ENCODE data around the gene NDUFA6.
A peak's percentile ranks its signal among the peaks of the same experiment; 100 is the strongest.
"Not testable (repeated sequence)": the region's sequence is repeated elsewhere in the genome, so short reads cannot be mapped to it uniquely, and the experiment has no call there.

Gene NDUFA6

DNA sequence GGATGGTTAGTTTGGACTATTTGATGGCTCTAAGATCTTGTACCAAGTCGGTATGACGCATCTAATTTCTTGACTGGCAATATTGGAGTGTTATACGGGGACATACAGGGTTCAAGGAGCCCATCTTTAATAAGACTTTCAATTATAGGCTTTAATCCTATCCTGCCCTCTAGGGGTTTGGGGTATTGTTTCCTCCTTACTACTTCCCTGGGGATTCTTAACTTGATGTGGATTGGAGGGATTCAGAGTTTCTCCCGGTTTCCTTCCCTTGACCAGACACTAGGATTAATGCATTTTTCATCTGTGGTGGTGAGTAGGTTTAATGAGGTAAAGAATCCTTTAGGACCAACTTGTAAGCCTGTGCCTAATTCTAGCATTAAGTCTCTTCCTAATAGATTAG, 21.2 kb upstream of the NDUFA6 start:
- DNase-seq = no peak

DNA sequence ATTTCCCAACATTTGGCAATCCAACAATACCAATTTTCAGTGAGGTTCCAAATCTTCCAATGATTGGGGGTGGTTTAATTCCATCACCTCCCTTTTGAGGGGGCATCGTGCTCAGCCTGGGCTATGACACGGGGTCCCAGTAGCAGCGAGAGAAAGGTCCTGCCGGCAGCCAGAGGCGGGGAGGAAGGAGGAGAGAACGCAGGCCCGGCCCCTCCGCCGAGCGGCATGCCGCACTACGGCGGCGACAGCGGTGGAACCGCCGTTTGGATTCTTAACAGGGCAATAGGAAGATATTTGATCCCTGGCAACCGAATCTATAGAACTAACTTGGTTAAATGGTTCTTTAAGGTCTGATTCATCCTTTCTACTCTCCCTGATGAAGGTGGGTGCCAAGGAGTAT, 18.3 kb upstream of the NDUFA6 start:
- DNase-seq = no peak

DNA sequence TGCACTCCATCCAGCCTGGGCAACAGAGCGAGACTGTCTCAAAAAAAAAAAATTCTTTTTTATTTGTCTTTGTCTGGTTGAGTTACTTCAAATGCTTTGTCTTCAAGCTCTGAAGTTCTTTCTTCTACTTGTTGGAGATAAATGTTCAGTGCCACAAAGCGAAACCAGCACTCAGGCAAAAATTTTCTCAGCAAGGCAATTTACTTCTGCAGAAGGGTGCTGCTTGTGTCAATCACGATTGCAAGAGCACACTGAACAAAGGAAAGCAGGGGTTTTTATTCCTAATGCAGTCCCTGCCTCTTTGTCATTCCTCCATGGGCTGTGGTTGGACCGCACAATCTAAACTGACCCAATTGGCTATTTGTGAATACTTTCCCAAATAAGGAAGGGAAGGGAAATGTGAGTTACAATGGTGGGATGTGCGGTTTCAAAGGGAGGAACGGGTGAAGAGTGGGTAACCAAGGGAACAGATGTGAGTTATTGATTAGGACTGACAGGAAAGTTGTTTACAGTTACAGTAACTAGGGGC, 13.8 kb upstream of the NDUFA6 start:
- not testable (repeated sequence) for DNase-seq

DNA sequence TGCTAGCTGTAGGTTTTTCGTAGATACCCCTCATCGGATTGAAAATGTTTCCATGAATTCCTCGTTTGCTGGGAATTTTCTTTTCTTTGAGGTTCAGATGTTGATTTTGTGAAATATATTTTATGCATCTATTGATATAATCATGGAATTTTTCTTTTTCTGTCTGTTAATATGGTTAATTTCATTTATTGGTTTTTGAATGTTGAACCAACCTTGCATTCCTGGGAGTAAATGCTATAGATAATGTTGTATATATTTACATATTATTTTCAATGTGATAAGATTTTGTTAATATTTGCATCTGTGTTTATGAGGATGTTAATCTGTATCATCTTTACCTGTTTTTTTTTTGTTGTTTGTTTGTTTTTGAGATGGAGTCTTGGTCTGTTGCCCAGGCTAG, 10.6 kb upstream of the NDUFA6 start:
- no peak for DNase-seq

DNA sequence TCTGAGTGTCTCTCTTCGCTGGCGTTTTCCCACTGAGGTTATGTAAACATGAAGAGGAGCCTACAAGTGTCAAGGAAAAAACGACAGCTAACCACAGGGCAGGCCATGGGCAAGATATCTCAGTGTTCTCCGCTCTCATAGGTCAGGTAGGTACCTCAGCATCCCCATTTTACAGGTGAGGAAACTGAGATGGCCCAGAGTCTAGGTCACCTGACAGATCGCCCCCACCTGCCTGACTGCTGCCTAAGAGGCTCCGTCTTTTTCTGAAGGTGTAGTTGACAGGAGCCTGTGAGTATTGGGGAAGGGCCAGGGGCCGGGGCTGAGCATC, 847 bp upstream of the NDUFA6 start:
- no peak for DNase-seq

DNA sequence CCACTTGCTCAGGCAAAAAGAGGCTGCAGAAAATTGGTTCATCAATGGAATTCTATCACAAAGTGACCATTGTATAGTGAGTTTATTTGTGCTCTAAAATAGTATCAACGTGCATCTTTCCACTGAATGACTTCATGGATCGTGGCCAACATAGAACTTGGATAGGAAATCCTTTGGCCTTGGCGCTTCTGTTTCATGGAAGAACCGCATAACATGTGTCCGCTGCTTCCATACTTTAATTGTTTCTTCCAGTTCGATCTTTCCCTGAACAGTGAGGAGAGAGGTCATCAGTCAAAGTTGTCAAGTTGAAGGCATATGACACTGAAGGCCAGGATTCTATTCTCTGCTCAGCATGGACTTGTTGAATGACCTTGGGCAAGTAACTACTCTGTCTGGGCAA, 4.5 kb downstream of the NDUFA6 start:
- DNase-seq = no peak

DNA sequence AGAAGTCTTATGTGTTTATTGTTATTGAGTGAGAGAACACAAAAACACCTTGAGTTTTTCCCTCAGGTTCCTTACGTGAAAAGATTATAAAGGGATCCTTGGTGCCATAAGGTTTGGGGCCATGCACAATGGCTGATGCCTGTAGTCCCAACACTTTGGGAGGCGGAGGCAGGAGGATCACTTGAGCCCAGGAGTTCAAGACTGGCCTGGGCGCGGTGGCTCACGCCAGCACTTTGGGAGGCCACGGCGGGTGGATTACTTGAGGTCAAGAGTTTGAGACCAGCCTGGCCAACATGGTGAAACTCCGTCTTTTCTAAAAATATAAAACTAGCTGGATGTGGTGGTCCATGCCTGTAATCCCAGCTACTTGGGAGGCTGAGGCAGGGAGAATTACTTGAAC, 5.7 kb downstream of the NDUFA6 start:
- DNase-seq = no peak

DNA sequence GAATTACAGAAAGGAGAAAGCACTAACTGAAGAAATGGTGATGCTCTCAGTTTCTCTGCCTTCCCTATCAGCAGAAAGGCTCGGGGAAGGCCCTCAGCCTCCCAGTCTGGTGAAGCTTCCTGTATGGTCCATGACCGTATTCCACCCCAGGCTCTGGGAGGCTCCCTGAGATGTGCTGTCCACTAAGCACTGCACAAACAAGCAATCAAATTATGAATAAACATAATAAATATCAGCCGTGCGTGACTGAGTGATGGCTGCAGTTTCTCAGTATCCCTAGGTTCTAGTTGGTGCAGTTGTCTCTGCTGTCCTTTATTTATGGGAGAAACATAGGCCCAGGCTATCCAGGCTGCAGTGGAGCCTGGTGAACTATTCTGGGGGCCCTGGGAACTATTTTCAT, 7.5 kb downstream of the NDUFA6 start:
- no peak for DNase-seq

DNA sequence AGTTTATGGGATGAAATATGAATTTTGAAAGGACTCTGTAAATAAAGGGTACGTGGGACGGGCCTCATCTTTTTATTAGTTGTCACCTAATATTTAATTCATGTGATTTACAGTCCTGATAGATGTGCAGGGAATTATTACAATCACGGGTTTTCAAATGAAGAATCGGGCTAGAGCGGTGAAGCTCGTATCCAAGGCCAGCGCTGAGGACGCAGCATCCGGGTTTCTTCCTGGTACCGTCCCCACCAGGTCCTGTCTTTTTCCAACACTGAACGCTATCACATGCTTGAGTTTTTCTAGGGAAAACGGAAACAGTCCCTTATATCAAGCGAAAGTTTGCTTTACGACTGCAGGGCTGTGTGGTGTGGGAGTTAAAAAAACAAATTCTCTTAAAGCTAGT, 10.3 kb downstream of the NDUFA6 start:
- peak; percentile 16 for DNase-seq

DNA sequence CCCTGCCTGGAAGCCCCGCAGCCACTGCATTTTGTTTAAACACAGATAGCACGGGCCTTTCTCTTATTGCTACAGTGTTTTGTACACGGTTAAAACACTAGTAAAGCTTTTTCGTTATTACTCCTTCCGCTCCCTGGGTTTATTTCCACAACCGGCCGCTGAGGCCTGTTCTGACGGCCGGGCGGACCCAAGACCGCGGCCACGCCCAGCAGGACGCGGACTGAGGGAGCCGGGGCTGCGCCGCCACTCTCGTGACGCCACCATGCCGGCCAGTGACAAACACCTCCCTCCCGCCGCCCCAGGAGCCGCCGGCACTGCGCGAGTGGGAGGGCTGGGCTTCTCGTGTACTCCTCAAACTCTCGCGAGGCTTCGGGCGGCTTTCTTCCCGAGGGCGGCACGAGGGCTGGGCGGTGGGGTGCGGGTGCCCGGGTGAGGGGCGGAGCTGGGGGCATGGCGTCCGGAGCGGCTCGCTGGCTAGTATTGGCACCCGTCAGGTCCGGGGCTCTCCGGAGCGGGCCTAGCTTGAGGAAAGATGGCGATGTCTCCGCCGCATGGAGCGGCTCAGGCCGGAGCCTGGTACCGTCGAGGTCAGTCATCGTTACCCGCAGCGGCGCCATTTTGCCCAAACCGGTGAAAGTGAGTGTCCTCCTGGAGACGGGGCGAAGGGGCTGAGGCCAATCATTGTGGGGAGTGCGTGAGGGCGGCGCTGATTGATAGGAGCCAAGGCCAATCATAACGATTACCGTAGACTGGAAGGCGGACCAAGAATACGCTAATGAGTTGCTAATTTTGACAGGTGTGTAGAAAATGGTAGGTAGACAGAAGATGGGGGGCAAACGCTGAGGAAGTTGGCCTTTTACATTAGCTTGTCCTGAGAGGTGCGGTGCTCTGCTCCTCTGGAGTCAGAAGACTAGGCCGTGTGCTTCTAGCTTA, 11.0 kb downstream of the NDUFA6 start, which contains the start of gene SMDT1:
SMDT1 (plus strand) TSS at position 382 of the 933 bp plus-strand sequence; CDS start at position 451, 69 bp downstream.
- DNase-seq = peak; percentile 95

DNA sequence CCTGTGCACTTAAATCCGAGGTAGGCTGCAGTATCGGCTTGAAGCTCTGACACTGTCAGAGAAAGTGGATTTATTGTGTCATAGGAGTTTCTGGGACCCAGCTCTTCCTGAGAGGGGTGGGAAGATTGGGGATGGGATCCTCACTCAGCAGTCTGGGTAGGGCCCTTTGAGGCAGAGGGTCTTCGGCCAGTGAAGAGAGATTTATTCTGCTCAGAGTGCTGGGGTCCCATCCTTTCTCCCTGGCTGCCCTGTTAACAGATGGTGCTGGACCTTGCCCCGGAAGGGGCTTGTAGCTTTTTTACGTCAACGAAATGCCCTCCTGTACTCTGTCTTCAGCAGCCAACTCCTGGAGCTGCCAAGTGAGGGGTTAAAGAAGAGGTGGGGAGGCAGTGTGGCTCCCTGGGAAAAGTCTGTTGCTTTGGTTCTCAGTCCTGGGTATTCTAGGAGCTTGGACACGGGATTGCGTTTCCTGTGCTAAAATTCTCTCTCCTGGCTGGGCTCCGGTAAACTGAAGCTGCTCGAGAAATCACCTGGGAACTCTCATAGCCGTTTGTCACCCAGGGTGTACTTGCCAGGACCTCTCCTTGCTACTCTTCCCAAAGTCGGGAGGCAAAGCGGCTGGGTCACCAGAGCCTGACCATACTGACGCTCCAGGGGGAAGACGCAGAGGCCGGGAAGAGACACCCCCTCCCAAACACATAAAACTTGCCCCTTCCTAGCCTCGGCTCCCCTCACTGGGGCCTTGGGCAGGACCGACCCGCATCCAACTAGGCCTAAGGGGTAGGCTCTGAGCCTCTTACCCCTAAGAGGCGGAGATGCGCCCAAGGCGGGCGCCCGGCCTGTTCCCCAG, 11.9 kb downstream of the NDUFA6 start:
- no peak for DNase-seq

DNA sequence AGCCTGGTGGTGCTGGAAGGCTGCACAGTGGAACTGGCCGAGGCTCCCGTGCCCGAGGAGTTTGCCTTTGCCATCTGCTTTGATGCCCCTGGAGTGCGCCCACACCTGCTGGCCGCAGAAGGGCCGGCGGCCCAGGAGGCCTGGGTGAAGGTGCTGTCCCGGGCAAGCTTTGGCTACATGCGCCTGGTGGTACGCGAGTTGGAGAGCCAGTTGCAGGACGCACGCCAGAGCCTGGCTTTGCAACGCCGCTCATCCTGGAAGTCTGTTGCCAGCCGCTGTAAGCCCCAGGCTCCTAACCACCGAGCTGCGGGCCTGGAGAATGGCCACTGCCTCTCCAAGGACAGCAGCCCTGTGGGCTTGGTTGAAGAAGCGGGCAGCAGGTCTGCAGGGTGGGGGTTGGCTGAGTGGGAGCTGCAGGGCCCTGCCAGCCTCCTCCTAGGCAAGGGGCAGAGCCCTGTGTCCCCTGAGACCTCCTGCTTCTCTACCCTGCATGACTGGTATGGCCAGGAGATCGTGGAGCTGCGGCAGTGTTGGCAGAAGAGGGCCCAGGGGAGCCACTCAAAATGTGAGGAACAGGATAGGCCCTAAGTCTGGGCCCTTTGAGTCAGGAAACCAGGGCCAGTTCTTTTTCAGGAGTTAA, 13.0 kb downstream of the NDUFA6 start:
- no peak for DNase-seq

DNA sequence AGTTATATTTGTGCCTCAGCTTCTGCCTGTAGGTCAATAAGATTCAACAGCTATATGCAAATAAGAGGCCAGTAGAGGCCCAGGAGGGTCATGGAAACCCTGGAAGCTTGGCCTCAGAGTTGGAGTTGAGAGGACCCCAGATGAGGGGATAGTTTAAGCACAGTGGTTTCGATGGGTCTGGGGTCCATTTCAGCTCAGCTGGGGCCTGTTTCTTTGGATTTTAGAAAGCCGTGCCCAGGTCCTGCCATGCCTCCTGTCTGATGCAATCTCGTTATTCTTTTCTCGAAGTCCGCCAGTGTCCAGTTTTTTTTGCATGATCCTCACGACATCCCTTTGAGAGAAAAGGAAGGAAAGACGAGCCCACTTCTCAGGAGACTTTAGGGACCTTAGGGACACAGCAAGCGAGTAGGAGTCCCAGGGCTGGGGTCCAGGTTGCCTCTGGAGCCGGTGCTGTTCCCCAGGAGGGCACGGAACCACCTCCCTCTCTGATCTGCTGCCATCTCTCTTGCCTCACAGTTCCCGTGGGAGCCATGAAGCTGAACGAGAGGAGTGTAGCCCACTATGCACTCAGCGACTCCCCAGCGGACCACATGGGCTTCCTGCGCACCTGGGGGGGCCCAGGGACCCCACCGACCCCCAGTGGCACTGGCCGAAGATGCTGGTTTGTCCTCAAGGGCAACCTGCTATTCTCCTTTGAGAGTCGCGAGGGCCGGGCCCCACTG, 13.6 kb downstream of the NDUFA6 start:
- DNase-seq = no peak

DNA sequence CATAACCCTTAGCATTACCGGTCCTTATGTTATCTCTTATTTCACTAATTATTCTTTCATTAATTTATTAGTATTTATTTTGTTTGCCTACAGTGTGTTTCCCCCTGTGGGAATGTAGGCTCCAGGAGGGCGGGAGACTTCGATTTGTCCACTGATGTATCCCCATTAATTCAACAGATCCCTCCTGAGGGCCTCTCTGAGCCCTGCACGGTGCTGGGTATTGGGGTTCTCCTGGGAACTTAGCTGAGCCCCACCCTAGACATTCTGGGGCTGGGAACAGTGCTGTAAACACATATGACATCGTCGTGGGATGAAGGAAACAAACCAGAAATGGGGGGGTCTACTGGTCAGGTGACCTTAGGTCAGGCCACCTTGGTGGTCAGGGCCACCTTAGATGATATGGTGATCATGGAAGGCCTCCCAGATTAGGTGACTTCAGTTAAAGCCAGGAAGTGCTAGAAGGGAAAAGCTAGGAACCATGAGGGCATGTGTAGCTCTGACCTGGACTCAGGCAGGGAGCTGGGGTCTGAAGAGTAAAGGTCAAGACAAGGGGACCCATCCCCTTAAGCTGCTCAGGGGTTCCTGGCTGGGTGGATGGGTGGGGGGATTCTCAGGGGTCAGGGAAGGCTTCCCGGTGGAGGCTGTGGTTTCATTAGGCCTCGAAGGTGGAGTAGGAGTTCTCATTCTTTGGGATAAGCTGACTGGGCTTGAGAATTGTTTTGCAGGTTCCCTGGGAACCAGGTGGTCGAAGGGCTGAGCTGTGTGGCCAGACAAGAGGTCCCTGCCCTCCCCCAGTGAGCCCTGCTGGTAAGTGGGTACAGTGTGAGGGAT, 15.5 kb downstream of the NDUFA6 start:
- DNase-seq = no peak

DNA sequence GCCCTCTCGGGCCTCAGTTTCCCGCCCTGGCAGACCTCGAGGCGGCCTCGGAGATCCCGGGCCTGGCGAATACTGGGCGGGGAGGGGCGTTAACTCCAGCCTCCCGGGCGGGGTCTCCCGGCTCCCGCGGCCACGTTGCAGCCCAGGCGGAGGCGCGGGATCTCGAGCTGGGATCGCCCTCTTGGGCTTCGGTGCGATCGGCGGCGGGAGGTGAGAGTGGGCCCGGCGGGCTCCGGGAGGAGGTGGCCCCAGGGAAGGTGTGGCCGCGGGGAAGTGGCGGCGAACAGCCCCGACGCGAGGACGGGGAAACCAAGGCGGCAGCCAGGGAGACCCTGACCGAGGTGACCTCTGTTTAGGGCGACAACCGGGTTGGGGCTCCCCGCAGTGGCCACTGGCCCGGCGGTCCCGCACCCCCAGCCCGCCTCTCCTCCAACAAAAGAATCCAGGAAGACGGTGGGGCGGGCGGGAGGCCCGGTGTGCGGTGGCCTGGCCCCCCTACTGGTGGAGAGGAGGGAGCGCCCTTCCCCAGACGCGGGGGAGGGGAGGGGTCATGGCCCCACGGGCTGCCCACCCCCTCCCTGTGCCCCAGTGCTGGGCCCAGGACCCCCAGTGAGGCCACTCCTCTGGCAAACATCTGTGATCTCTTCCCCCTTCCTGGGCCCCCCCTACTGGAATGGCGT, 16.3 kb downstream of the NDUFA6 start, which contains the start of gene PHETA2:
PHETA2 (plus strand) TSS at position 117 of the 680 bp plus-strand sequence. CDS start 3,046 bp downstream, outside the sequence.
- peak; percentile 0 for DNase-seq

DNA sequence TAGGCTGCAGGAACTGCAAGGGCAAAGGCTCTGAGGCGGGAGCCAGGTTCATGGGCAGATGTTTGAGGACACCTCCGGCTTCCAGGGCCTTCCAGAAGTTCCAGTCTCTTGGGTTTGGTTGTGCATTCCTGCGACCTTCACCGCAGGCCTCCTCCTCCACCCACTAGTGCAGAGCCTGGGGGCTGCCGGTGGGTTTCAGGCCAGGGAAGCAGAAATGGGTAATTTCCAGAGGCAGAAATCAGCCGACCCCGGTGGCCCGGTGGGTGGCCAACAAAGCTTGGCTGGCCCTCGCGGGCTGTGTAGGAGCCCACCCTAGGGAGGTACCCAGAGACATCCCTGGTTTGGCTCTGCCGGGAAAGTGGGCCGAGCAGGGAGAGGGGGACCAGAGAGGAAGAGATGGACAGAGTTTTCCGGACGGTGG, 16.9 kb downstream of the NDUFA6 start:
- no peak for DNase-seq

DNA sequence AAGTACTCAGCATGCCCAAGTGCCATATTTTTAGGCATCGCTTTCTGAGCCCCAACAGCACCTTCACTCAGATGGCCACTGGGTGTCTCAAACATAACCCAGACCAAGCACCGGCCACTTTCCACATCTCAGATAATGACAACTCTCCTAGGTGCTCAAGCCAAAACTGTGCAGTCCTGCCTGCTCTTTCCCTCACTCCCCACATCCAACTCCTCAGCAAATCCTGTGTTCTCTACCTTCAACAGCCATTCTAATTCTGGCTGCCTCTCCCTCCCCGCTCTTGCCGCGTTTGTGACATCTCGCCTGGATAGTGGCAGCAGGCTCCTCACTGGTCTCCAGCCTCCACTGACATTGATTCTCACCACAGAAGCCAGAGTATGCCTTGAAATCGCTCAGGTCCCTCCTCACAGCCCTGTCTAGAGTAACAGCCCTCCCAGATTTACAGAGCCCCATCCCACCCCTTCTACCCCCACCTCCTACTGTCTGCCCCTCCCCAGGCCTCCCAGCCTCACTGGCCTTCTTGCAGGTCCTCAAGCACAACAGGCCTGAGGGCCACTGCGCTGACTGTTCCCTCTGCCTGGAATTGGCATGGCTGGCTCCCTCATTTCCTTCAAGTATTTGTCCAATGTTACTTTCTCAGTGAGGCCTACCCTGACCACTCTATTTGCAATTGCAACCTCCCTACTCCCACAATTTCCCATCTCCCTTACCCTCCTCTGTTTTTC, 17.8 kb downstream of the NDUFA6 start:
- no peak for DNase-seq

DNA sequence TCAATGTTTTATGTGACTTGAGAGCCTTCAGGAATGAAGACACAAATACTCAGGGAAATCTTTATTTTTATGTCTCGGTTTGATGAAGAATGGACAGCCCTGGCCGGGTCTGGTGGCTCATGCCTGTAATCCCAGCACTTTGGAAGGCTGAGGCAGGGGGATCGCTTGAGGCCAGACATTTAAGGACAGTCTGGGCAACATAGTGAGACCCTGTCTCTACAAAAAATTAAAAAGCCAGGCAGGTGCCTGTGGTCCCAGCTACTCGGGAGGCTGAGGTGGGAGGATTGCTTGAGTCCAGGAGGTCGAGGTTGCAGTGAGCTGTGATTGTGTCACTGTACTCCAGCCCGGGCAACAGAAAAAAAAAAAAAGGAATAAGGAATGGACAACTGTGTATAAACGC, 19.1 kb downstream of the NDUFA6 start:
- not testable (repeated sequence) for DNase-seq

DNA sequence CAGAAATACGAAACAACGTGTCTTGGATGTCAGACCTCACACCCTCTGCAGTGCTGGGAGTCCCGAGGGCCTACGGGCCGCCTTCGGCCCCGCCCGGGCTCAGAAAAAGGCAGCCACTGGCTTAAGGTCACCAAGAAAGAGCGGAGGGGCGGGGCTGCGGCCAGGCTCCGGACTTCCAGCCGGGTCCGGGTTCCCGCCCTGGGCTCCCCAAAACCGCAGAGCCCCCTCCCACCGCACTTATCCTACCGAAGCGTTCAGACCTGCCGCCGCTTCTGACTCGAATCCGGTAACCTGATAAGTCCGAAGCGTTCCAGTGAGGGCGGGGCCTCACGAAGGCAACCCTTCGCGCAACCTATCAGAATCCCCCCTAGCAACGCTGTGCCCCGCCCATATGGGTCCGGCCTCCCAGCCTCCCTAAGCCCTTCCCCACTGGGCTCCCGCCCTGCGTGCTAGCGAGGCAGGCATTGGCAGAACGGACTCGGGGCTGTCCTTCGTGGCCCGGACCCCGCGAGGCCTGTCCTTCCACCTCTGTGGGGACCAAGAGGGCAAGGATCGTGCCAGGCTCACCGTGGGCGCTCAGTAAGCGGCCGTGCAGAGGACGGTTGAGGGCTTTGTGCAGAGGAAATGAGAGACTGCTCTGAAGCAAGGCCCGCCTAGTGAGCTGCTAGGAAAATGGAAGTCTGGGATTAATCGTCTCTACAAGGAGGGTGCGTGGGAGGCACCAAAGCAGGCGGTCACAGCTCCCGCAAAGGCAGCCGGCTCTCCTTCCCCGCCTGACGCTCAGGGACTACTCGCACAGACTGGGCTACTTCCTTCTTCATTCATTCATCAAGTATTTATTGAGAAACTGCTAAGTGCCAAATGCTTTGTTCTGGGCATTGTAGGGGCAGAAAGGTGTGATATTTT, 19.8 kb downstream of the NDUFA6 start, which contains the start of gene NAGA:
NAGA (minus strand) TSS at position 296 of the 906 bp plus-strand sequence. CDS start 515 bp downstream, outside the sequence.
- DNase-seq = peak; percentile 91

Data from kidney glomerular epithelial cell (primary cell).